Fibroblast of lung (primary cell): Measurements from ENCODE around the gene CDC25B. TPM values are rescaled to one million over a fixed set of nuclear protein-coding genes. Genes with fewer than 3 reads are reported as not detected.
A peak's percentile ranks its signal among the peaks of the same experiment; 100 is the strongest.

Experiments used
- DNase-seq, 2 donors: peaks; one replicate each; pipeline versions ENCODE4 v3.0.0 to v3.0.0-alpha.2; 2010; ENCODE audit warnings: low read depth in 2 of 2
- H2AFZ ChIP-seq: 2 replicates; pipeline ENCODE4 v1.5.1; 2012; ENCODE audit warnings: low read length, control low read depth, inconsistent platforms
- H3K27ac ChIP-seq: 2 replicates; pipeline ENCODE4 v1.5.1; 2011; ENCODE audit warnings: low read length, control low read depth; ENCODE audit not compliant: insufficient read depth
- H3K27me3 ChIP-seq: 2 replicates; pipeline ENCODE4 v1.5.1; 2011; ENCODE audit warnings: mild to moderate bottlenecking, low read length; ENCODE audit not compliant: control insufficient read depth, insufficient read depth
- H3K36me3 ChIP-seq: 2 replicates; pipeline ENCODE4 v1.5.1; 2011; ENCODE audit warnings: low read length; ENCODE audit not compliant: control insufficient read depth, insufficient read depth
- H3K4me1 ChIP-seq: 2 replicates; pipeline ENCODE4 v1.5.1; 2011; ENCODE audit warnings: low read length; ENCODE audit not compliant: control insufficient read depth, insufficient read depth; ENCODE audit errors: extremely low read depth
- H3K4me2 ChIP-seq: 2 replicates; pipeline ENCODE4 v1.5.1; 2011; ENCODE audit warnings: low read length, control low read depth; ENCODE audit not compliant: insufficient read depth; ENCODE audit errors: extremely low read depth
- H3K4me3 ChIP-seq, 4 experiments: fragments of 200-600 bp in 1 of 4; sonication (generic) in 1 of 4; replicated peaks in 1 of 4; 2 replicates each; pipeline ENCODE4 v1.5.1; 2011 to 2016; ENCODE audit warnings: low read length in 4 of 4, low read depth in 3 of 4, mild to moderate bottlenecking in 3 of 4, control low read depth in 2 of 4, inconsistent platforms in 1 of 4, mixed read lengths in 1 of 4; ENCODE audit not compliant: insufficient read depth in 1 of 4; ENCODE audit errors: control extremely low read depth in 1 of 4
- H3K79me2 ChIP-seq: 2 replicates; pipeline ENCODE4 v1.5.1; 2012; ENCODE audit warnings: mild to moderate bottlenecking, low read length, inconsistent platforms; ENCODE audit not compliant: control insufficient read depth, insufficient read depth
- H3K9ac ChIP-seq: 2 replicates; pipeline ENCODE4 v1.5.1; 2011; ENCODE audit warnings: mild to moderate bottlenecking, low read length, control low read depth; ENCODE audit not compliant: insufficient read depth
- H3K9me3 ChIP-seq: 2 replicates; pipeline ENCODE4 v1.5.1; 2012; ENCODE audit warnings: low read depth, low read length; ENCODE audit not compliant: control insufficient read depth, insufficient read depth
- H4K20me1 ChIP-seq: 2 replicates; pipeline ENCODE4 v1.5.1; 2011; ENCODE audit warnings: low read length; ENCODE audit not compliant: control insufficient read depth, insufficient read depth; ENCODE audit errors: extremely low read depth
- EZH2 ChIP-seq: IDR thresholded peaks from 2 replicates; pipeline ENCODE4 v1.5.1; 2012; ENCODE audit warnings: low read length, control low read depth, mild to moderate bottlenecking; ENCODE audit errors: missing control alignments
- polyA plus RNA-seq, 2 donors: library from polyadenylated mRNA; depleted of rRNA in 1 of 2; stranded (reverse) in 1 of 2; unstranded in 1 of 2; fragments of >200 nt; gene quantifications; 2 replicates each; pipeline ENCODE4 v1.2.1, GENCODE V29; 2011 to 2012; ENCODE audit warnings: missing spikeins in 1 of 2
- total RNA-seq: library from RNA; depleted of rRNA; stranded (reverse); fragments of >200 nt; gene quantifications from 2 replicates; pipeline ENCODE4 v1.2.1, GENCODE V29; 2014
- TF ChIP-seq, protein P1 (sequence below), 2 donors: IDR thresholded peaks in 1 of 2; conservative IDR thresholded peaks in 1 of 2; 1 replicate in 1 of 2; 2 replicates in 1 of 2; pipeline ENCODE4 v1.5.1; 2011 to 2012; ENCODE audit warnings: low read length in 2 of 2, control low read depth in 1 of 2, inconsistent platforms in 1 of 2, low read depth in 1 of 2, mild to moderate bottlenecking in 1 of 2

CDC25B gene
- total and polyA plus RNA-seq, 2 donors (not counting 1 experiment from before 2014, with no cell fraction given): 38.2 to 62.1 TPM

DNA sequence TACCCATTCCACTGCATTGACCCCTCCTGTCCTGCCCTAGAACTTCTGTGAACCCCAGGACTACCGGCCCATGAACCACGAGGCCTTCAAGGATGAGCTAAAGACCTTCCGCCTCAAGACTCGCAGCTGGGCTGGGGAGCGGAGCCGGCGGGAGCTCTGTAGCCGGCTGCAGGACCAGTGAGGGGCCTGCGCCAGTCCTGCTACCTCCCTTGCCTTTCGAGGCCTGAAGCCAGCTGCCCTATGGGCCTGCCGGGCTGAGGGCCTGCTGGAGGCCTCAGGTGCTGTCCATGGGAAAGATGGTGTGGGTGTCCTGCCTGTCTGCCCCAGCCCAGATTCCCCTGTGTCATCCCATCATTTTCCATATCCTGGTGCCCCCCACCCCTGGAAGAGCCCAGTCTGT, 8.7 kb downstream of the CDC25B start:
- peaks cover 56% of the 10 kb centered on the region for H3K36me3 ChIP-seq
- H3K27me3 ChIP-seq: no peaks in the 10 kb centered on the region
- peaks cover 27% of the 10 kb centered on the region for H3K79me2 ChIP-seq
- no peak overlapping the region for H3K4me3 ChIP-seq
- H4K20me1 ChIP-seq: no peaks in the 10 kb centered on the region
- H3K9ac ChIP-seq: no peak overlapping the region
- peak overlapping the region; percentile 98 for H3K27ac ChIP-seq
- DNase-seq: no peak
- no peaks in the 10 kb centered on the region for H3K9me3 ChIP-seq
- TF ChIP-seq, protein P1, sequence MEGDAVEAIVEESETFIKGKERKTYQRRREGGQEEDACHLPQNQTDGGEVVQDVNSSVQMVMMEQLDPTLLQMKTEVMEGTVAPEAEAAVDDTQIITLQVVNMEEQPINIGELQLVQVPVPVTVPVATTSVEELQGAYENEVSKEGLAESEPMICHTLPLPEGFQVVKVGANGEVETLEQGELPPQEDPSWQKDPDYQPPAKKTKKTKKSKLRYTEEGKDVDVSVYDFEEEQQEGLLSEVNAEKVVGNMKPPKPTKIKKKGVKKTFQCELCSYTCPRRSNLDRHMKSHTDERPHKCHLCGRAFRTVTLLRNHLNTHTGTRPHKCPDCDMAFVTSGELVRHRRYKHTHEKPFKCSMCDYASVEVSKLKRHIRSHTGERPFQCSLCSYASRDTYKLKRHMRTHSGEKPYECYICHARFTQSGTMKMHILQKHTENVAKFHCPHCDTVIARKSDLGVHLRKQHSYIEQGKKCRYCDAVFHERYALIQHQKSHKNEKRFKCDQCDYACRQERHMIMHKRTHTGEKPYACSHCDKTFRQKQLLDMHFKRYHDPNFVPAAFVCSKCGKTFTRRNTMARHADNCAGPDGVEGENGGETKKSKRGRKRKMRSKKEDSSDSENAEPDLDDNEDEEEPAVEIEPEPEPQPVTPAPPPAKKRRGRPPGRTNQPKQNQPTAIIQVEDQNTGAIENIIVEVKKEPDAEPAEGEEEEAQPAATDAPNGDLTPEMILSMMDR (conservative IDR thresholded peaks at IDR 0.05 in 1 of 2, IDR thresholded peaks at IDR 0.05 in 1 of 2; ENCODE audit: low read depth in 1 of 2, low read length in 2 of 2): no peak
- TF ChIP-seq EZH2: no peak
- no peak overlapping the region for H3K4me2 ChIP-seq
- H2AFZ ChIP-seq: no peak overlapping the region
- H3K4me1 ChIP-seq: peaks cover 42% of the 10 kb centered on the region

DNA sequence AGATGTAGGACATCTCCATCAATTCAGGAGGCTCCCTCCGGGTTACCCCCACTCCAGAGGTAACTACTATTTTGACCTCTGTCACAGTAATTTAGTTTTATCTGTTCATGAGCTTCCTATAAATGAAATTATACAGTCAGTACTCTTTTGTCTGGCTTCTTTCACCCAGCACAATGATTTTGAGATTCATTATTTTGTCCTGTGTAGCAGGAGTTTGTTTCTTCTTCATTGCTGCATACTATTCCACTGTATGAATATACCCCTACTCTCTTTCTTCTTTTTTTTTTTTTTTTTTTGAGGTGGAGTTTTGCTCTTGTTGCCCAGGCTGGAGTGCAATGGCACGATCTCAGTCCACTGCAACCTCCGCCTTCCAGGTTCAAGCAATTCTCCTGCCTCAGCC, 12.4 kb downstream of the CDC25B start:
- peak overlapping the region; percentile 58 for H3K9ac ChIP-seq
- H2AFZ ChIP-seq: no peak overlapping the region
- no peaks in the 10 kb centered on the region for H4K20me1 ChIP-seq
- peaks cover 6% of the 10 kb centered on the region for H3K79me2 ChIP-seq
- TF ChIP-seq EZH2: no peak
- H3K9me3 ChIP-seq: no peaks in the 10 kb centered on the region
- DNase-seq: no peak
- peaks cover 52% of the 10 kb centered on the region for H3K4me1 ChIP-seq
- H3K4me2 ChIP-seq: peak overlapping the region; percentile 72
- H3K27ac ChIP-seq: peak overlapping the region; percentile 98
- no peaks in the 10 kb centered on the region for H3K27me3 ChIP-seq
- H3K4me3 ChIP-seq: peak overlapping the region in 3 of 4 experiments; percentile 12 to 30 (median 15)
- H3K36me3 ChIP-seq: peaks cover 23% of the 10 kb centered on the region

DNA sequence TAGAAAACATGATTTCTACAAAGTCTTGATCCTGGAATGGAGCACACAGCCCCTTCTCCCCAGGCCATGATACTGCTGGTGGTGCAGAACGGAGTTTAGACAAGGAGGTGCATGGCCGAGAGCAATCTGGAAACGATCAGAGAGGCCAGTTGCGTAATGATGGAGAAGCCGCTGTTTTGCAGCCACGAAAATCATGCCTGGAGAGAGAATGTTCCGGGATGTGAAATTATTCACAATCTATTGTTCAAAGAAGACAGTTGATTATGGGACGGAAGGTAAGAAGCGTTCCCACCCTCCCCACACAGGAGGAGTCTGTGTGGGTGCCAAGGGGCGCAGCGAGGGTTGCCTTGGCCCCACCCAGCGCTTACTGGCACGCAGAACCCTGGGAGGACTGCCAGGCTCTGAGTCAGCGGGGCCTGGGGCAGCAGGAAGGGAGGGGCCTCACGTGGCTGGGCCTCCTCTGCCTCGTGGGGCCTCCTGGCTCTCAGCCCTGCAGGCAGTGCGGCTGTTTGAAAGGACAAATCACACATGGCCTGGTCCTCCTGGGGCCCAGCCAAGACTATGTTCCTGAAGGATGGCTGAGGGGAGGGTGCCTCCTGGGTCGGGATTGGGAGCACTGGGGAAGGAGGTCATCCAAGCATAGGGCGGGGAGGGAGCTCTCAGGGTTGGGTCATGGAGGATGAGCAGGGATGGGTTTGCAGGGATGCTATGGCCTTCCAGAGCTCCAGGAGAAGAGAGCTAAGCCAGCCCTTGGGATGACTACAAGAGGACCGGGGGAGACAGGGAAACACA, 15.6 kb downstream of the CDC25B start:
- no peak overlapping the region for H2AFZ ChIP-seq
- peak overlapping the region; percentile 39 to 46 (median 45) for H3K4me3 ChIP-seq
- TF ChIP-seq, protein P1 (conservative IDR thresholded peaks at IDR 0.05 in 1 of 2, IDR thresholded peaks at IDR 0.05 in 1 of 2; ENCODE audit: low read depth in 1 of 2, low read length in 2 of 2): no peak
- no peak for TF ChIP-seq EZH2
- H3K9me3 ChIP-seq: no peaks in the 10 kb centered on the region
- peaks cover 36% of the 10 kb centered on the region for H3K4me1 ChIP-seq
- peak overlapping the region; percentile 51 for H3K9ac ChIP-seq
- no peaks in the 10 kb centered on the region for H3K27me3 ChIP-seq
- no peaks in the 10 kb centered on the region for H3K36me3 ChIP-seq
- DNase-seq: peak; percentile 97 to 99
- H3K79me2 ChIP-seq: peaks cover 5% of the 10 kb centered on the region
- H4K20me1 ChIP-seq: no peaks in the 10 kb centered on the region
- H3K27ac ChIP-seq: peak overlapping the region; percentile 96
- peak overlapping the region; percentile 85 for H3K4me2 ChIP-seq
